HL-60/S4 (cell line): Measurements from ENCODE around the gene SYNE1.
"Not testable (repeated sequence)": the region's sequence is repeated elsewhere in the genome, so short reads cannot be mapped to it uniquely, and the experiment has no call there.

ENCODE experiments used
- in situ Hi-C: fragments of 300-500 bp; cut with MboI; formaldehyde crosslinking; loops from 2 replicates; pipeline ENCODE4 v1.14.3; 2022; ENCODE audit warnings: low sequenced_read_pairs

SYNE1 gene

GRCh38 chr6:152428126-152428525 lies 209.0 kb downstream of the SYNE1 start:
- in situ Hi-C loops: no loop called here

GRCh38 chr6:152426276-152426675 lies 210.9 kb downstream of the SYNE1 start:
- in situ Hi-C loops: no loop called here

GRCh38 chr6:152423216-152424103 lies 213.7 kb downstream of the SYNE1 start:
- in situ Hi-C loops: no loop called here

- in situ Hi-C loops: not testable (repeated sequence)
Observed at GRCh38 chr6:152421496-152421895, 215.7 kb downstream of the SYNE1 start.

GRCh38 chr6:152420696-152421095 lies 216.5 kb downstream of the SYNE1 start:
- in situ Hi-C loops: no loop called here

GRCh38 chr6:152418551-152418950 lies 218.6 kb downstream of the SYNE1 start:
- in situ Hi-C loops: no loop called here

GRCh38 chr6:152416652-152417051 lies 220.5 kb downstream of the SYNE1 start:
- in situ Hi-C loops: no loop called here

- in situ Hi-C loops: no loop called here
Observed at GRCh38 chr6:152404936-152405595, 232.1 kb downstream of the SYNE1 start.

- in situ Hi-C loops: no loop called here
Observed at GRCh38 chr6:152404086-152404857, 232.9 kb downstream of the SYNE1 start.

GRCh38 chr6:152402791-152403190 lies 234.4 kb downstream of the SYNE1 start:
- in situ Hi-C loops: no loop called here

- in situ Hi-C loops: no loop called here
Observed at GRCh38 chr6:152401978-152402377, 235.2 kb downstream of the SYNE1 start.

GRCh38 chr6:152399399-152399798 lies 237.8 kb downstream of the SYNE1 start:
- in situ Hi-C loops: no loop called here

- in situ Hi-C loops: no loop called here
Observed at GRCh38 chr6:152398993-152399392, 238.2 kb downstream of the SYNE1 start.

GRCh38 chr6:152398316-152398715 lies 238.8 kb downstream of the SYNE1 start:
- in situ Hi-C loops: no loop called here

GRCh38 chr6:152394303-152394702 lies 242.9 kb downstream of the SYNE1 start:
- in situ Hi-C loops: no loop called here

- in situ Hi-C loops: no loop called here
Observed at GRCh38 chr6:152391179-152391880, 245.8 kb downstream of the SYNE1 start.

- in situ Hi-C loops: no loop called here
Observed at GRCh38 chr6:152387091-152387490, 250.1 kb downstream of the SYNE1 start.

- in situ Hi-C loops: no loop called here
Observed at GRCh38 chr6:152386131-152386530, 251.0 kb downstream of the SYNE1 start.

GRCh38 chr6:152380993-152381898 lies 255.9 kb downstream of the SYNE1 start:
- in situ Hi-C loops: no loop called here

- in situ Hi-C loops: no loop called here
Observed at GRCh38 chr6:152380351-152380767, 256.8 kb downstream of the SYNE1 start.
